Pancreas (tissue), 10 donors: ENCODE results near the gene SORCS2. TPM values are rescaled to one million over a fixed set of nuclear protein-coding genes. Genes with fewer than 3 reads are reported as not detected.

Experiments
- ATAC-seq, 4 donors: fragments of 200-7000 bp; cut with Tn5 transposase; one replicate each; pipeline versions ENCODE4 v1.8.0 to v1.9.1; 2020; ENCODE audit warnings: mild to moderate bottlenecking in 4 of 4, moderate library complexity in 4 of 4
- DNase-seq, 6 donors: peaks; one replicate each; pipeline ENCODE4 v3.0.0-alpha.2; 2020
- FAIRE-seq: peaks from 2 replicates; lab custom pipeline; 2012; peaks lifted over from hg19 to GRCh38; lab: Jason Lieb, UNC
- H3K27ac ChIP-seq, 4 donors: fragments of 200-600 bp; sonication (generic); 1 replicate in 3 of 4; 2 replicates in 1 of 4; pipeline versions ENCODE4 v1.5.0 to v1.8.0; 2020
- H3K27me3 ChIP-seq, 4 donors: fragments of 200-600 bp; one replicate each; pipeline ENCODE4 v1.8.0; 2021
- H3K36me3 ChIP-seq, 3 donors: fragments of 200-600 bp; sonication (generic) in 1 of 3; one replicate each; pipeline versions ENCODE4 v1.5.0 to v1.8.0; 2020 to 2021
- H3K4me1 ChIP-seq, 3 donors: fragments of 200-600 bp; one replicate each; pipeline ENCODE4 v1.8.0; 2021
- H3K4me3 ChIP-seq, 4 donors: fragments of 200-600 bp; sonication (generic) in 2 of 4; one replicate each; pipeline versions ENCODE4 v1.5.0 to v1.8.0; 2020 to 2021
- H3K9me3 ChIP-seq, 4 donors: fragments of 200-600 bp; one replicate each; pipeline ENCODE4 v1.8.0; 2021
- CTCF ChIP-seq, 4 donors: fragments of 200-600 bp; sonication (generic) in 3 of 4; IDR thresholded peaks; one replicate each; pipeline versions ENCODE4 v1.5.0 to v1.8.0; 2021; ENCODE audit warnings: antibody characterized with exemption in 4 of 4
- whole genome bisulfite sequencing, 2 donors: extraction: QIAGEN DNeasy Blood & Tissue Kit; methylation state at CpG; one replicate each; pipeline ENCODE4 v1.1.7; 2013; 5-methylcytosine and 5-hydroxymethylcytosine counted together
- intact Hi-C, 3 donors: fragments of 100-400 bp; cut with DNase I; formaldehyde crosslinking; loops; one replicate each; pipeline versions ENCODE4 v1.11.1 to v1.14.2; 2022
- polyA plus RNA-seq, 2 donors: library from polyadenylated mRNA; stranded (reverse); fragments of 200-250 nt; gene quantifications; one replicate each; pipeline ENCODE4 v1.2.3, GENCODE V29; 2013
- total RNA-seq, 6 donors: library from RNA; stranded (reverse); fragmentation: NEBNext Ultra II Directional in 4 of 6; extraction: Animal tissue kit (Norgen Biotek cat#: 25700) in 4 of 6; gene quantifications; one replicate each; pipeline versions ENCODE4 v1.2.1 to v1.2.4, GENCODE V29; 2021 to 2023
- donor health status: healthy with polysubstance abuse.
- donor health status: DM: no; HTN: no; CAD: no; lungs with moderate emphysema.
- donor health status: DM: no; HTN: no; CAD: no.
- donor health status: control.
- donor health status: control.
- donor health status: Bipolar disorder and iron deficiency.
- donor health status: DM: yes; HTN: yes; CAD: no.
- donor health status: DM: no; HTN: no; CAD: no.
- donor health status: DM: no; HTN: no; CAD: no.
- donor health status: DM: yes; HTN: yes; CAD: no.

SORCS2 gene
- total and polyA plus RNA-seq, 8 donors: 0.14 to 1.7 (median 0.42) TPM

- intact Hi-C loops: no loop called here
- H3K27ac ChIP-seq: no peak overlapping the region
- peak in 1 of 6 donors; percentile 38 for DNase-seq
- ATAC-seq: no peak
- no peaks in the 10 kb centered on the region for H3K27me3 ChIP-seq
- no peaks in the 10 kb centered on the region for H3K4me1 ChIP-seq
- no peaks in the 10 kb centered on the region for H3K9me3 ChIP-seq
- FAIRE-seq: no peak
- WGBS, 2 donors: 74 to 77% methylated on average over 8 of the region's 8 CpGs
- H3K4me3 ChIP-seq: no peak overlapping the region
- no peak for TF ChIP-seq CTCF (IDR thresholded peaks at IDR 0.05)
- H3K36me3 ChIP-seq: no peaks in the 10 kb centered on the region
Measured at GRCh38 chr4:7466215-7466614, 273.9 kb downstream of the SORCS2 start.

GRCh38 chr4:7466904-7467303 lies 274.6 kb downstream of the SORCS2 start:
- no peaks in the 10 kb centered on the region for H3K9me3 ChIP-seq
- H3K36me3 ChIP-seq: no peaks in the 10 kb centered on the region
- intact Hi-C loops: no loop called here
- no peaks in the 10 kb centered on the region for H3K4me1 ChIP-seq
- WGBS, 2 donors: 75 to 84% methylated on average over 7 of the region's 7 CpGs
- DNase-seq (peak in 1 of 6 donors; percentile 41), ATAC-seq (no peak), FAIRE-seq (no peak)
- H3K4me3 ChIP-seq: no peak overlapping the region
- no peaks in the 10 kb centered on the region for H3K27me3 ChIP-seq
- H3K27ac ChIP-seq: no peak overlapping the region
- TF ChIP-seq CTCF (IDR thresholded peaks at IDR 0.05): no peak

- H3K27me3 ChIP-seq: no peaks in the 10 kb centered on the region
- H3K4me1 ChIP-seq: no peaks in the 10 kb centered on the region
- DNase-seq (no peak), ATAC-seq (no peak), FAIRE-seq (no peak)
- intact Hi-C loops: no loop called here
- no peak for TF ChIP-seq CTCF (IDR thresholded peaks at IDR 0.05)
- H3K27ac ChIP-seq: no peak overlapping the region
- no peak overlapping the region for H3K4me3 ChIP-seq
- H3K9me3 ChIP-seq: no peaks in the 10 kb centered on the region
- WGBS, 2 donors: 74 to 91% methylated on average over 7 of the region's 7 CpGs
- no peaks in the 10 kb centered on the region for H3K36me3 ChIP-seq
Measured at GRCh38 chr4:7467471-7467870, 275.1 kb downstream of the SORCS2 start.

GRCh38 chr4:7469023-7469422 lies 276.7 kb downstream of the SORCS2 start:
- no peak overlapping the region for H3K27ac ChIP-seq
- no peaks in the 10 kb centered on the region for H3K36me3 ChIP-seq
- H3K9me3 ChIP-seq: no peaks in the 10 kb centered on the region
- intact Hi-C loops: no loop called here
- ATAC-seq (no peak), FAIRE-seq (no peak), DNase-seq (no peak)
- TF ChIP-seq CTCF (IDR thresholded peaks at IDR 0.05): no peak
- H3K27me3 ChIP-seq: no peaks in the 10 kb centered on the region
- H3K4me1 ChIP-seq: no peaks in the 10 kb centered on the region
- 60 to 77% methylated on average over 4 of the region's 4 CpGs for WGBS, 2 donors
- no peak overlapping the region for H3K4me3 ChIP-seq

GRCh38 chr4:7470111-7470510 lies 277.8 kb downstream of the SORCS2 start:
- DNase-seq (no peak), ATAC-seq (no peak), FAIRE-seq (no peak)
- H3K9me3 ChIP-seq: no peaks in the 10 kb centered on the region
- no peak overlapping the region for H3K27ac ChIP-seq
- TF ChIP-seq CTCF (IDR thresholded peaks at IDR 0.05): no peak
- no peak overlapping the region for H3K4me3 ChIP-seq
- H3K36me3 ChIP-seq: no peaks in the 10 kb centered on the region
- no peaks in the 10 kb centered on the region for H3K27me3 ChIP-seq
- WGBS, 2 donors: 56 to 58% methylated on average over 3 of the region's 3 CpGs
- intact Hi-C loops: no loop called here
- H3K4me1 ChIP-seq: no peaks in the 10 kb centered on the region
